Liver (tissue), 3 donors: ENCODE results near the gene PLA2G2F.

Experiments
- ATF3 ChIP-seq: IDR thresholded peaks from 2 replicates; pipeline ENCODE4 v1.6.1; 2016; ENCODE audit warnings: antibody characterized with exemption
- CTCF ChIP-seq: fragments of 150-350 bp; IDR thresholded peaks from 2 replicates; pipeline ENCODE4 v1.5.1; 2017; ENCODE audit warnings: improper control_type of control experiment, low read depth, low read length; ENCODE audit not compliant: missing input control
- FOXA1 ChIP-seq: IDR thresholded peaks from 2 replicates; pipeline ENCODE4 v1.6.1; 2016; ENCODE audit warnings: antibody characterized with exemption
- HNF4G ChIP-seq: IDR thresholded peaks from 2 replicates; pipeline ENCODE4 v1.6.1; 2016; ENCODE audit warnings: antibody characterized with exemption
- MAX ChIP-seq: IDR thresholded peaks from 2 replicates; pipeline ENCODE4 v1.6.1; 2016; ENCODE audit warnings: antibody characterized with exemption
- YY1 ChIP-seq: IDR thresholded peaks from 2 replicates; pipeline ENCODE4 v1.6.1; 2016; ENCODE audit warnings: antibody characterized with exemption, mild to moderate bottlenecking
- donor health status: healthy.
- donor health status: healthy.

GRCh38 chr1:20119347-20119746 is 19.8 kb upstream of the PLA2G2F start, which contains the start of gene PLA2G2D:
- TF ChIP-seq CTCF (no peak), YY1 (no peak), HNF4G (no peak), MAX (no peak), FOXA1 (no peak), ATF3 (no peak)
